Sigmoid colon (tissue), 7 donors: ENCODE results near the gene RASD1. TPM values are rescaled to one million over a fixed set of nuclear protein-coding genes. Genes with fewer than 3 reads are reported as not detected.

Experiments used
- DNase-seq: peaks from one replicate; pipeline ENCODE4 v3.0.0-alpha.2; 2019
- H3K27ac ChIP-seq, 4 donors: fragments of 200-600 bp; sonication (generic); one replicate each; pipeline ENCODE4 v1.5.1; 2016 to 2019; ENCODE audit warnings: mild to moderate bottlenecking in 1 of 4
- H3K27me3 ChIP-seq, 3 donors: fragments of 200-600 bp; sonication (generic); one replicate each; pipeline ENCODE4 v1.5.1; 2019; ENCODE audit warnings: mild to moderate bottlenecking in 1 of 3
- H3K36me3 ChIP-seq, 4 donors: fragments of 200-600 bp; sonication (generic); one replicate each; pipeline ENCODE4 v1.5.1; 2016 to 2019
- H3K4me1 ChIP-seq, 4 donors: fragments of 200-600 bp; sonication (generic); one replicate each; pipeline ENCODE4 v1.5.1; 2017 to 2019
- H3K4me3 ChIP-seq, 4 donors: fragments of 200-600 bp; sonication (generic); one replicate each; pipeline ENCODE4 v1.5.1; 2017 to 2019; ENCODE audit warnings: mild to moderate bottlenecking in 2 of 4, moderate library complexity in 1 of 4
- H3K9me3 ChIP-seq, 4 donors: fragments of 200-600 bp in 3 of 4; sonication (generic) in 3 of 4; one replicate each; pipeline versions ENCODE4 v1.5.1 to v1.6.1; 2013 to 2019
- EP300 ChIP-seq, 4 donors: sonication (generic); formaldehyde crosslinking; IDR thresholded peaks; one replicate each; pipeline ENCODE4 v1.6.1; 2017; ENCODE audit warnings: antibody characterized with exemption in 4 of 4
- POLR2A ChIP-seq, 2 donors: fragments of 450-650 bp; IDR thresholded peaks; one replicate each; pipeline ENCODE4 v1.6.1; 2016; ENCODE audit warnings: antibody characterized with exemption in 2 of 2, mild to moderate bottlenecking in 2 of 2, moderate library complexity in 2 of 2
- POLR2AphosphoS5 ChIP-seq, 4 donors: sonication (generic); formaldehyde crosslinking; IDR thresholded peaks; one replicate each; pipeline ENCODE4 v1.6.1; 2017; ENCODE audit warnings: antibody characterized with exemption in 4 of 4
- WGBS, 2 donors: extraction: QIAGEN DNeasy Blood & Tissue Kit; methylation state at CpG; one replicate each; pipeline ENCODE4 v1.1.7; 2013; 5-methylcytosine and 5-hydroxymethylcytosine counted together
- intact Hi-C: fragments of 100-400 bp; cut with DNase I; formaldehyde crosslinking; loops from one replicate; pipeline ENCODE4 v1.15.1; 2023
- polyA plus RNA-seq, 3 donors: library from polyadenylated mRNA; stranded (reverse); fragments of 200-250 nt; gene quantifications; one replicate each; pipeline ENCODE4 v1.2.3, GENCODE V29; 2013
- total RNA-seq, 4 donors: library from RNA; depleted of rRNA; stranded (reverse); fragments of >200 nt; gene quantifications; one replicate each; pipeline ENCODE4 v1.1.0, GENCODE V29; 2016
- TF ChIP-seq, protein P1 (sequence below), 4 experiments: fragments of 450-650 bp in 3 of 4; fragments of 200-600 bp in 1 of 4; IDR thresholded peaks; one replicate each; pipeline ENCODE4 v1.5.1; 2016 to 2019; ENCODE audit warnings: antibody characterized with exemption in 4 of 4, mild to moderate bottlenecking in 3 of 4, moderate library complexity in 2 of 4
- donor health status: healthy with polysubstance abuse.
- donor health status: Bipolar disorder and iron deficiency.
- donor health status: healthy.

Gene RASD1
- total and polyA plus RNA-seq, 7 donors, result 5.8 to 40.8 (median 12.5) TPM

GRCh38 chr17:17493986-17494466, 2.2 kb downstream of the RASD1 start:
- TF ChIP-seq EP300 (IDR thresholded peaks at IDR 0.05) (no peak), POLR2AphosphoS5 (IDR thresholded peaks at IDR 0.05) (no peak), POLR2A (IDR thresholded peaks at IDR 0.05) (no peak)
- TF ChIP-seq, protein P1, sequence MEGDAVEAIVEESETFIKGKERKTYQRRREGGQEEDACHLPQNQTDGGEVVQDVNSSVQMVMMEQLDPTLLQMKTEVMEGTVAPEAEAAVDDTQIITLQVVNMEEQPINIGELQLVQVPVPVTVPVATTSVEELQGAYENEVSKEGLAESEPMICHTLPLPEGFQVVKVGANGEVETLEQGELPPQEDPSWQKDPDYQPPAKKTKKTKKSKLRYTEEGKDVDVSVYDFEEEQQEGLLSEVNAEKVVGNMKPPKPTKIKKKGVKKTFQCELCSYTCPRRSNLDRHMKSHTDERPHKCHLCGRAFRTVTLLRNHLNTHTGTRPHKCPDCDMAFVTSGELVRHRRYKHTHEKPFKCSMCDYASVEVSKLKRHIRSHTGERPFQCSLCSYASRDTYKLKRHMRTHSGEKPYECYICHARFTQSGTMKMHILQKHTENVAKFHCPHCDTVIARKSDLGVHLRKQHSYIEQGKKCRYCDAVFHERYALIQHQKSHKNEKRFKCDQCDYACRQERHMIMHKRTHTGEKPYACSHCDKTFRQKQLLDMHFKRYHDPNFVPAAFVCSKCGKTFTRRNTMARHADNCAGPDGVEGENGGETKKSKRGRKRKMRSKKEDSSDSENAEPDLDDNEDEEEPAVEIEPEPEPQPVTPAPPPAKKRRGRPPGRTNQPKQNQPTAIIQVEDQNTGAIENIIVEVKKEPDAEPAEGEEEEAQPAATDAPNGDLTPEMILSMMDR (IDR thresholded peaks at IDR 0.05), result no peak
- peak; percentile 12 for DNase-seq
- H3K4me3 ChIP-seq, result no peak overlapping the region
- 48 to 81% methylated on average over 5 of the region's 5 CpGs for WGBS, 2 donors
- H3K9me3 ChIP-seq, result no peaks in the 10 kb centered on the region
- peak overlapping the region in 1 of 4 donors; percentile 4 for H3K27ac ChIP-seq
- H3K27me3 ChIP-seq, result peaks cover 0 to 11% (median 0%) of the 10 kb centered on the region in 3 donors
- H3K4me1 ChIP-seq, result peaks cover 0 to 24% (median 23%) of the 10 kb centered on the region in 4 donors
- intact Hi-C loops, result no loop called here
- peaks cover 0 to 24% (median 10%) of the 10 kb centered on the region in 4 donors for H3K36me3 ChIP-seq

GRCh38 chr17:17493249-17493985, 2.8 kb downstream of the RASD1 start:
- peaks cover 0 to 11% (median 0%) of the 10 kb centered on the region in 3 donors for H3K27me3 ChIP-seq
- DNase-seq, result peak; percentile 60
- no peak overlapping the region for H3K4me3 ChIP-seq
- no peaks in the 10 kb centered on the region for H3K9me3 ChIP-seq
- TF ChIP-seq POLR2A (IDR thresholded peaks at IDR 0.05) (no peak), EP300 (IDR thresholded peaks at IDR 0.05) (no peak), POLR2AphosphoS5 (IDR thresholded peaks at IDR 0.05) (no peak)
- TF ChIP-seq, protein P1 (IDR thresholded peaks at IDR 0.05), result no peak
- 38 to 64% methylated on average over 15 of the region's 15 CpGs for WGBS, 2 donors
- intact Hi-C loops, result no loop called here
- H3K36me3 ChIP-seq, result peaks cover 0 to 27% (median 10%) of the 10 kb centered on the region in 4 donors
- H3K4me1 ChIP-seq, result peaks cover 0 to 24% (median 23%) of the 10 kb centered on the region in 4 donors
- peak overlapping the region in 1 of 4 donors; percentile 4 for H3K27ac ChIP-seq

DNA sequence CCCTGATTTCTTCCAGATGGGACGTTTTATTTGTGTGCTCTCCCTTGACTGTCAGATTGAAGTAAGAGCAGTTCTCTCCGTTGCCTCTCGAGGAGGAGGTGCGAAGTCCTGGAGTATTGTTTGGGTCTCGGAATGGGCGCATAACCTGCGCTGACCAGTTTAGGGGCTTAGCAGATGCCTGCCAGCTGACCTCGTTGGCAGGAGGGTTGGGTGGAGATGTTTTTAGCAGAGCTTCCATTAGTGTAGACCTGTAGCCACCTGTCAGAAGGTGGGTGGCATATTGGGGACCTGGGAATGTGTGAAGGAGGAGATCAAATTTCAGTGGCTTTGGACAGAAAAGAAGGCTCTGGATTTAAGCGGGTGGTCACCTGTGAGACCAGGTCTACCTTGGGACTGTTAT, 3.6 kb downstream of the RASD1 start:
- 86 to 92% methylated on average over 9 of the region's 9 CpGs for WGBS, 2 donors
- peaks cover 0 to 24% (median 23%) of the 10 kb centered on the region in 4 donors for H3K4me1 ChIP-seq
- TF ChIP-seq EP300 (IDR thresholded peaks at IDR 0.05), result no peak
- TF ChIP-seq POLR2A (IDR thresholded peaks at IDR 0.05), result no peak
- no peak for TF ChIP-seq POLR2AphosphoS5 (IDR thresholded peaks at IDR 0.05)
- TF ChIP-seq, protein P1 (IDR thresholded peaks at IDR 0.05), result no peak
- no peaks in the 10 kb centered on the region for H3K9me3 ChIP-seq
- DNase-seq, result peak; percentile 26
- no peak overlapping the region for H3K27ac ChIP-seq
- peaks cover 0 to 35% (median 12%) of the 10 kb centered on the region in 4 donors for H3K36me3 ChIP-seq
- H3K4me3 ChIP-seq, result no peak overlapping the region
- intact Hi-C loops, result no loop called here
- H3K27me3 ChIP-seq, result peaks cover 0 to 11% (median 0%) of the 10 kb centered on the region in 3 donors

DNA sequence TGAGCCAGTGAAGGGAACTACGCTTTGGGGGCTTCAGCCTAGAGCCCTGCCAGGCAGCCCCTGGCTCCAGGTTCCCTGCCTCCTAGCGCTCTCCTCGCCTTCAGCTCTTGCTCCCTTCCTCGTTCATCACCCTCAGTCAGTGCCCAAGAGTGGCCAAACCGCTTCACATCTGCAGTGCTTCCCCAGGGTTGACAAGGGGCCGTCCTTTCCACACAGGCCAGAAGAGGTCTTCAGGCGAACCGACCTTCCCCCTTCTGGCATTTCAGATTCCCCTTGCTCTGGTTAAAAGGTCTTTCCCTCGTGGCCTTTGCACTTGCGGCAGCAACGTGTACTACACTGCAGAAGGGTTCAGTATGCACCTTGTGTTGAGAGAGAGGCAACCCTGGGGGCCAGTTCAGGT, 4.1 kb downstream of the RASD1 start:
- peaks cover 0 to 11% (median 0%) of the 10 kb centered on the region in 3 donors for H3K27me3 ChIP-seq
- no peak overlapping the region for H3K27ac ChIP-seq
- peaks cover 0 to 22% (median 21%) of the 10 kb centered on the region in 4 donors for H3K4me1 ChIP-seq
- 87 to 88% methylated on average over 11 of the region's 11 CpGs for WGBS, 2 donors
- peaks cover 0 to 39% (median 14%) of the 10 kb centered on the region in 4 donors for H3K36me3 ChIP-seq
- TF ChIP-seq POLR2AphosphoS5 (IDR thresholded peaks at IDR 0.05), result no peak
- no peak for TF ChIP-seq EP300 (IDR thresholded peaks at IDR 0.05)
- TF ChIP-seq, protein P1 (IDR thresholded peaks at IDR 0.05), result no peak
- TF ChIP-seq POLR2A (IDR thresholded peaks at IDR 0.05), result no peak
- intact Hi-C loops, result no loop called here
- no peak overlapping the region for H3K4me3 ChIP-seq
- DNase-seq, result peak; percentile 30
- no peaks in the 10 kb centered on the region for H3K9me3 ChIP-seq
